Left ventricle myocardium superior (tissue), 1 donor: ENCODE measurements around the gene TEF. TPM values are rescaled to one million over a fixed set of nuclear protein-coding genes. Genes with fewer than 3 reads are reported as not detected.

Source experiments
- ATAC-seq: fragments of 200-7000 bp; cut with Tn5 transposase; one replicate; pipeline ENCODE4 v1.9.1; 2020; ENCODE audit warnings: mild to moderate bottlenecking, moderate library complexity
- DNase-seq: peaks from one replicate; pipeline ENCODE4 v3.0.0-alpha.2; 2020
- intact Hi-C: fragments of 100-400 bp; cut with micrococcal nuclease; formaldehyde crosslinking; loops from one replicate; pipeline ENCODE4 v1.11.0; 2022
- total RNA-seq: library from RNA; stranded (reverse); fragmentation: NEBNext Ultra II Directional; extraction: Animal tissue kit (Norgen Biotek cat#: 25700); gene quantifications from one replicate; pipeline ENCODE4 v1.2.1, GENCODE V29; 2021
- donor health status: DM: no; HTN: yes; CAD: no; lungs with severe emphysema.

The TEF gene
- total RNA-seq, 1 donor from 2014 or later, result 25.4 TPM

DNA sequence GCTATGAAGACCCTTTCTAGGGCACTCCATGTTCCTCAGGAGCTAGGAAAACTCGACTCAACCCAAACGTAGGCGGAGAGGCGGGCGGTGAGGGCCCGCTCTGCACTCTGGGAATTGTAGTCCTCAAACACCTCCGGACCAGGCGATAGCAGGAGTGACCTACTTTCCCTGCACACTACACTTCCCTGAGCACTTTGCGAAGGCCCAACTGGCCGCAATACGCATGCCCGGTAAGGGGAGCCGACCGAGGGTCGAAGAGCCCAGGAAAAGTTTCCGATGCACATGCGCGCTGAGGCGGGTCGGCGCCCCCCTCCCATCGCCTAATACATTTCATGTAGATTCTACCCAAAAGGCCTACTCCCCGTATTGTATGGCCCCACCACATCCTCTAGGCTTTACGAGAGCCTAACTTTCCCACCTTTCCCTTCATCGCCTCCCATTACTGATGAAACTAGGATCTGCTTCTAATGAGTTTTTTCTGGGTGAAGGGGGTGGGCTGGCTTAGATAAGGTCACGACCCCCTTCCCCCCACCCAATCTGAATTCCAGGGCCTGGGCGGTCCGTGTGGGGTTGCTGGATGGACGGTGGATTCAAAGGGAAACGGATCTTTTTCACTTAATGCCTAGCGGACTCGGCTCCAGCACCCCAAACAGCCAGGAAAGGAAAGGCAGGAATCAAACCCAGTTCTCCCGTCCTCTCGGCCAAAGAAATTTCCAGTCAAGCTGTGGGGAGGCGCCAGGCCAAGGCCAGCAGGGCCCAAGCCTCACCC lies 62.8 kb downstream of the TEF start:
- intact Hi-C loops, result no loop called here
- DNase-seq, result peak; percentile 92
- ATAC-seq, result peak; percentile 47

DNA sequence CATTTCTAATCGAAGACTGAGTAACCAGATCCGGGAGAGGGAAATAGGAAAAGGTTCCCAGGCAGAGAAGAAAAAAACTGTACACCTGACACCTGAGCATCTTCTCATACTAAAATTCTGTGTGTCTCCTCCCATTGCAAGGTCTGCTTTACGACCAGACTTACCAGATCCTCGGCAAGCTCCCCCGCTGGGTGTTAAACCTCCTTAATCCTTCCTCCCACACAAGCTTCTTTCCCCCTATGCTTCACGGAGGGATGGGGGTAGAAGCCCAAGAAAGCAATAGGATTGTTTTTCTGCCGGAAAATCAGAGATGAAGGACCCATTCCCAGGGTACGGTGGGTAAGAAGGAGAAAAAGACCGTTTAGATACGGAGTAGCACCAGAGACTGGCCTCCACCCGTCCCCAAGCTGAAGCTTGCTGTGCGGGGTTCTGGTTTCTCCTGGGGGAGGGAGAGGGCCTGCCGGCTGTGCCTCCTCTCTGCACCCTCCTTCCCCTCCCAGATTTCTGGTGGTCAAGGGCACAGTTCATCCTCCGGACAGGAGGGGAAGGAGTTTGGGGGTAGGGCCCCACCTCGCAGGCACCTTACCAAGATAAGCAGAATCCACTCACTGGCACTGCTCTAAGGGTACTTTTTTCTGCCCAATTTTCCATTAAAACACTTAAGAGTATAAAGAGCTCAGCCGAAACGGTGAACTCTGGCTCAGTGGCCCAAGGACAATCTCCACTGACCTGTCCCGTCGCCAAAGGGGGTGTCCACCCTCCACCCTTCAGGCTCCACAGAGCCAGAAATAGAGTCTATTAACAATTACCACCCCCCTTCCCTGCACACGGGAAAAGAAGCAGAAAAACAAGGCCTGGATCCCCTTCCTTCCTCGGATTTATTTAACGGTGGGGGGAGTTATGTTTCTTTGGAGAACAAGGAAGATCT lies 63.7 kb downstream of the TEF start:
- intact Hi-C loops, result no loop called here
- DNase-seq (peak; percentile 62), ATAC-seq (peak; percentile 4)

DNA sequence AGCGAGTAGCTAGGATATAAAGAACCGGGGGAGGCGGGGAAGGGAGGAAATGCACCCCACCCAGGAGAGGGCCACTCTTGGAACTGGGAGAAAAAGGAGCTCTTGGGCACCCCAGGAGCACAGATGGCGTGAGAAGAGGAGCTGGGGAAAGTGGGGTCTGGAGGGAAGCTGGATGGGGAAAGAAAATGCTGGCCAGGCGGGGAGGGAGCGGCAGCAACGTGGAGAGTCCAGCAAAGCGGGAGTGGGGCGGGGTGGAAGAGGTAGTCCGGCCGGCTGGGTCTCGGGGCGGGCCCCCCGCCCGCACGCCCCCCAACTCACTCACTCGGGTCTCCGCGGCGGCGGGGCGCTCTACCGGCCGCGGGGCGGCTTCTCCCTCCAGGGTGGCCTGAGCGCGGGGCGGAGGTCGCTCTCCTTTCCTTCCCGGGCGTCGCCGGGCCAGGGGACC lies 64.3 kb downstream of the TEF start:
- intact Hi-C loops, result no loop called here
- no peak for ATAC-seq
- DNase-seq, result peak; percentile 59

DNA sequence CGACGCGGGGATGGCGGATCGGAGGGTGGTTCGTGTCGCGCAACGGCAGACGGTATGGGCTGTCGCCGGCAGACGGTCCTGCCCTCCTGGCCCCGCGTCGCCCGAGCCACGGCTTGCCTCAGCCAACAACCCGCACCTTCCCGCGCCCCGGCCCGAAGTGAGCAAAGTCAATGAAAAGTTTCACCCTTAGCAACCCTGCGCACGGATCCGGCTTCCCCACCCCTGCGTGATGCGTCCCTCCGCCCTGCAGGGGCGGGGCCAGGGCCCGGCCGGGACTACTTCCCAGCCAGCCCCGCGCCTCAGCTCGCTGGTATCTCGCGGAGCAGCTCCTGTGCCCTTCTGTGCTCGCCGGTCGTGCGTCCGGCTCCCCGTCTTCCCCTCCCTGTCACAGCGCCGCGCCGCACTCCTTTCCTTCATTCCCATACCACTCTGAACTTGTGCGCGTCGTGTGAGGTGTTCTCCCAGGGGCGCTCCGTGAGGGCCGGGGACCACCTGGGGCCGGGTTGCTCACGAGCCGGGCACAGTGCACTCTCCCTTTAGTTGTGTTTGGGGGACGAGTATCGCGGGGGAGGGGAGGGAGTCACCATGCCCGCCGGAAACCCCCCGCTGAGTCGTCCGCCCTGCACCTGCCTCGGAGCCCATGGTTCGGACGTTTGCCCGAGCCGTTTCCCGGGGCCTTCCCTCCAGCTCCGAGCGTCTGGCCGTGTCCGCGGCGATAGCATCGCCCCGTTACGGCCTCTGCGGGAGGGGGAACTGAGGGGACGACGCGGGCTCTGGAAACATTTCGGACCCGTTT lies 65.1 kb downstream of the TEF start, which contains the start of gene TOB2:
TSS of gene TOB2 (minus strand) at position 163 of the 796 bp plus-strand sequence. CDS start 9,456 bp downstream, outside the sequence.
- DNase-seq, result peak; percentile 97
- peak; percentile 67 for ATAC-seq
- intact Hi-C loops, result no loop called here

DNA sequence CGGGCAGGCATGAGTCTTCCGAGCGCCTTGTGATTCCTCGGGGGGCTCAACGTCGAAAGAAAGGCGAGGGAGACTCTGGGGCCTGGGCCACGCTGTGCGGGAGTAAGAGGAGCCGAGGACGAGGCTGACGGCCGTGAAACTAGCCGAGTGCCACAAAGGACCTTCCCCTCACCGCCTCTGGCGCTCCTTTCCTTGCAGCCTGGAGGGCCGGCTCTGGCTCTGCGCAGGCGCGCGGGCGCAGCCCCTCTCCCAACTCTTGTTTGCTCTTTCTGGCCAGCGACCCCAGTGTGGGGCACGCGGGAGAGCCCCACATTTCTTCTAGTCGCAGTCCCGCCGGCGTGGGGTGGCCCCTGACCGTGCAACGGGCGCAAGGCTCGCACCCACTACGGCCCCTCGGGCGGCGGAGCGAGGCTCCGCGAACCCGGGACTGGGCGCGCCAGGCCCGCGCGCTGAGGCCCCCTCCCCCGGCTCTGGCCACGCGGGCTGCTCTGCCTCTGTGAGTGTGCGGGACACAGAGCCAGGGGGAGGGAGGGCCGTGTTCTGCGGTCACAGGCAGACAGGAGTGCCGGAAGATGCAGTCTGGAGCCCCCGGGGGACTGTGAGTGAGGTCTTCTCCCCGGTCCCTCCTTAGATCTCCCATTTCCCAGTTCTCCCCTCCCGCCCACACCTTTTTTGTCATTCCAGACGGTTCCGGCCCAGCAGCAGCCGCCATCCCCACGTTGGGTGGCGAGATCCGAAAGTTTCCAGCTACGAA lies 65.9 kb downstream of the TEF start:
- intact Hi-C loops, result no loop called here
- ATAC-seq, result peak; percentile 52
- peak; percentile 85 for DNase-seq

DNA sequence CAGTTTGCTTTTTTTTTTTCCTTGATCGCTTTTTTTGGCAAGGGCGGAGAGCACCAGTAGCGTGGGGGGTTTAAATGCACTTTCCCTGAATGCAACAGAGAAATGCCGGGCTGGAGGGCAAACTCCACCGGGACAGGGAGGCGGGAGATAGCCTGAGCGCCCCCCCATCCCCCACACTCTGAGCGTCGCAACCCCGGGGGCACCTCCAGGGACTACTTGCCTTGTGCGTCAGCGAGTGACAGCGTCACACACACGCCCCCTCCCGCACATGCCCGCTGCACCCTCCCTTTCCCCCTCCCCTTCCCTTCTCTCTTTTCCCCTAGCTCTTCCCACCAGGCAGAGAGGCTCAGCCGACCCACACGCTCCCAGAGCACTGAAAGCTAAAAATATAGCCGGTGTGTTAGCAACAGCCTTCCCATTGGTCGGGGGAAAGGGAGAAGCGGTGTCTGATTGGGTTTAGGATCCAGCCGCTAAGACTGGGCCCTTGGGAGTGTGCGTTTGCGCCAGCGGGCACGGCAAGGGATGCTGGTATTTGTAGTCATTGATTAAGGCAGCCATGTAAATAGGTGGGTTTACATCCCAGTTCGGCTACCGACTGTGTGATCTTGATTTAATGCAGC lies 66.6 kb downstream of the TEF start:
- DNase-seq, result peak; percentile 95

More for the DNA sequence above, 66.6 kb downstream of the TEF start:
- intact Hi-C loops, result no loop called here
- peak; percentile 78 for ATAC-seq

Other genes starting within 250 kb of the TEF start
- 18.2 TPM for gene L3MBTL2, start 176.6 kb upstream of the TEF start, total RNA-seq
- 25.4 TPM for gene CHADL, start 141.0 kb upstream of the TEF start, total RNA-seq
- gene RANGAP1, start 95.8 kb upstream of the TEF start, total RNA-seq, result 46.2 TPM
- gene ZC3H7B, start 80.4 kb upstream of the TEF start, total RNA-seq, result 47.6 TPM
- 71.8 TPM for gene TOB2, start 64.9 kb downstream of the TEF start, total RNA-seq
- 20.2 TPM for gene PHF5A, start 86.8 kb downstream of the TEF start, total RNA-seq
- 887 TPM for gene ACO2, start 87.2 kb downstream of the TEF start, total RNA-seq
- gene POLR3H, start 162.5 kb downstream of the TEF start, total RNA-seq, result 17.9 TPM
- 223 TPM for gene CSDC2, start 179.1 kb downstream of the TEF start, total RNA-seq
- 12.9 TPM for gene PMM1, start 207.9 kb downstream of the TEF start, total RNA-seq
- 53.6 TPM for gene DESI1, start 239.1 kb downstream of the TEF start, total RNA-seq
- gene XRCC6, start 239.4 kb downstream of the TEF start, total RNA-seq, result 172 TPM